Measurements from ENCODE around the gene RTL10.

Gene RTL10

DNA sequence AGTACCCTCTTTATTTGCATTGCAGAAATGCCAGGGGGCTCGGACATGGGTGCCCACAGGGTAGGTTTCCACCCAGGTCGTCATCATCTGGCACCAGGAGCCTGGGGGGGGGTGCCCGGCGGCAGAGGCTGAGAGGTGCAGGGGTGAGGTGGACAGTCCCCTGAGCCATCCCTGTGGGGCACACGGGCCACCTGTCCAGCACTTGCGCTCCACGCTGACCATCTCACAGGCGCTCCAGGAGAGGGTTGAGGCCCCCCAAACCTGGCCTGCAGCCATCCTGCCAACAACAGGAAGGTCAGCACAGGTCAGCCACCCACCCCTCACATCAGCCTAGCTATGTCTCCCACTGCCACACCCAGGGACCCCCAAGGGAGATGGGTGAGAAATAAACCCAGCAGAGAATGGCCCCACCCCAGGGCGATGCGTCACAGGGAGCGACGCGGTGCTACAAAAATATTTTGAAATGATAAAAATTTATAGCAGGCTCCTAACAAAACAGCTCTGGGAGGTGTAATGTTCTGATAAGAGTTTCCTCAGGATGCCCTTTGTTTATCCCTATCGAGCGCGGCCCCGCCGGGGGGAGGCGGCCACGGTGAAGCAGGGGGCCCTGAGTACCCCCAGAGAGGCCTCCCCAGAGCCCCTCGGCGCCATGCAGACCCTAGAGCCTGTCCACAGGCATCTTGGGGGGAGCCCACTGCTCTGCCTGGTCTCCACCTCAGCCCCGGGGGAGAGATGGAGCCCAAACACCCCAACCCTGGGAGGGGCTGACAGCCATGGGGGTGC lies 21.0 kb upstream of the RTL10 start (continued):
- TF ChIP-seq ZNF404 (tag by site-specific recombination; IDR thresholded peaks at IDR 0.05) (no peak), ZNF248 (tag by site-specific recombination; IDR thresholded peaks at IDR 0.05) (no peak), ZNF121 (tag by site-specific recombination; IDR thresholded peaks at IDR 0.05) (no peak), ZNF292 (tag by site-specific recombination; IDR thresholded peaks at IDR 0.05; ENCODE audit: borderline replicate concordance, low read depth) (no peak), ZNF580 (tag by site-specific recombination; IDR thresholded peaks at IDR 0.05) (no peak), GFI1B (tag by site-specific recombination; IDR thresholded peaks at IDR 0.05) (no peak), ZNF133 (tag by site-specific recombination; IDR thresholded peaks at IDR 0.05) (no peak), ZNF169 (tag by site-specific recombination; IDR thresholded peaks at IDR 0.05) (no peak), SP3 (tag by site-specific recombination; IDR thresholded peaks at IDR 0.05) (no peak), ZNF302 (tag by site-specific recombination; IDR thresholded peaks at IDR 0.05; ENCODE audit: low read depth) (no peak), EGR2 (tag by site-specific recombination; IDR thresholded peaks at IDR 0.05; ENCODE audit: low read depth) (no peak), ZBTB48 (tag by site-specific recombination; IDR thresholded peaks at IDR 0.05) (no peak), ZNF501 (tag by site-specific recombination; IDR thresholded peaks at IDR 0.05) (no peak), ZNF433 (tag by site-specific recombination; IDR thresholded peaks at IDR 0.05; ENCODE audit: low read depth) (no peak), OVOL3 (tag by site-specific recombination; IDR thresholded peaks at IDR 0.05) (no peak), ZBTB8A (tag by site-specific recombination; IDR thresholded peaks at IDR 0.05) (peak; percentile 28; the same call in 1 of the 2 replicates), ZNF350 (tag by site-specific recombination; IDR thresholded peaks at IDR 0.05) (no peak), HOXA7 (CRISPR knock-in tag; IDR thresholded peaks at IDR 0.05; ENCODE audit: borderline replicate concordance) (no peak), PRDM1 (tag by site-specific recombination; IDR thresholded peaks at IDR 0.05) (no peak), ZNF280C (tag by site-specific recombination; IDR thresholded peaks at IDR 0.05) (no peak), REST (tag by site-specific recombination; IDR thresholded peaks at IDR 0.05) (no peak), ZNF707 (tag by site-specific recombination; IDR thresholded peaks at IDR 0.05) (no peak), ZNF692 (tag by site-specific recombination; IDR thresholded peaks at IDR 0.05) (peak; percentile 71), ZNF2 (tag by site-specific recombination; IDR thresholded peaks at IDR 0.05) (no peak), ZNF768 (tag by site-specific recombination; IDR thresholded peaks at IDR 0.05) (no peak)
- TF ChIP-seq, protein P1, sequence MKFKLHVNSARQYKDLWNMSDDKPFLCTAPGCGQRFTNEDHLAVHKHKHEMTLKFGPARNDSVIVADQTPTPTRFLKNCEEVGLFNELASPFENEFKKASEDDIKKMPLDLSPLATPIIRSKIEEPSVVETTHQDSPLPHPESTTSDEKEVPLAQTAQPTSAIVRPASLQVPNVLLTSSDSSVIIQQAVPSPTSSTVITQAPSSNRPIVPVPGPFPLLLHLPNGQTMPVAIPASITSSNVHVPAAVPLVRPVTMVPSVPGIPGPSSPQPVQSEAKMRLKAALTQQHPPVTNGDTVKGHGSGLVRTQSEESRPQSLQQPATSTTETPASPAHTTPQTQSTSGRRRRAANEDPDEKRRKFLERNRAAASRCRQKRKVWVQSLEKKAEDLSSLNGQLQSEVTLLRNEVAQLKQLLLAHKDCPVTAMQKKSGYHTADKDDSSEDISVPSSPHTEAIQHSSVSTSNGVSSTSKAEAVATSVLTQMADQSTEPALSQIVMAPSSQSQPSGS (tag by site-specific recombination; IDR thresholded peaks at IDR 0.05; ENCODE audit: low read depth), result no peak
- TF ChIP-seq, protein P2, sequence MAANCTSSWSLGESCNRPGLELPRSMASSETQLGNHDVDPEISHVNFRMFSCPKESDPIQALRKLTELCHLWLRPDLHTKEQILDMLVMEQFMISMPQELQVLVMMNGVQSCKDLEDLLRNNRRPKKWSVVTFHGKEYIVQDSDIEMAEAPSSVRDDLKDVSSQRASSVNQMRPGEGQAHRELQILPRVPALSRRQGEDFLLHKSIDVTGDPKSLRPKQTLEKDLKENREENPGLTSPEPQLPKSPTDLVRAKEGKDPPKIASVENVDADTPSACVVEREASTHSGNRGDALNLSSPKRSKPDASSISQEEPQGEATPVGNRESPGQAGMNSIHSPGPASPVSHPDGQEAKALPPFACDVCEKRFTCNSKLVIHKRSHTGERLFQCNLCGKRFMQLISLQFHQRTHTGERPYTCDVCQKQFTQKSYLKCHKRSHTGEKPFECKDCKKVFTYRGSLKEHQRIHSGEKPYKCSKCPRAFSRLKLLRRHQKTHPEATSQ (tag by site-specific recombination; IDR thresholded peaks at IDR 0.05), result no peak
- TF ChIP-seq, protein P3, sequence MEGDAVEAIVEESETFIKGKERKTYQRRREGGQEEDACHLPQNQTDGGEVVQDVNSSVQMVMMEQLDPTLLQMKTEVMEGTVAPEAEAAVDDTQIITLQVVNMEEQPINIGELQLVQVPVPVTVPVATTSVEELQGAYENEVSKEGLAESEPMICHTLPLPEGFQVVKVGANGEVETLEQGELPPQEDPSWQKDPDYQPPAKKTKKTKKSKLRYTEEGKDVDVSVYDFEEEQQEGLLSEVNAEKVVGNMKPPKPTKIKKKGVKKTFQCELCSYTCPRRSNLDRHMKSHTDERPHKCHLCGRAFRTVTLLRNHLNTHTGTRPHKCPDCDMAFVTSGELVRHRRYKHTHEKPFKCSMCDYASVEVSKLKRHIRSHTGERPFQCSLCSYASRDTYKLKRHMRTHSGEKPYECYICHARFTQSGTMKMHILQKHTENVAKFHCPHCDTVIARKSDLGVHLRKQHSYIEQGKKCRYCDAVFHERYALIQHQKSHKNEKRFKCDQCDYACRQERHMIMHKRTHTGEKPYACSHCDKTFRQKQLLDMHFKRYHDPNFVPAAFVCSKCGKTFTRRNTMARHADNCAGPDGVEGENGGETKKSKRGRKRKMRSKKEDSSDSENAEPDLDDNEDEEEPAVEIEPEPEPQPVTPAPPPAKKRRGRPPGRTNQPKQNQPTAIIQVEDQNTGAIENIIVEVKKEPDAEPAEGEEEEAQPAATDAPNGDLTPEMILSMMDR (tag by site-specific recombination; IDR thresholded peaks at IDR 0.05), result no peak
